ENCODE data around the gene IGF2R. TPM values are rescaled to one million over a fixed set of nuclear protein-coding genes. Genes with fewer than 3 reads are reported as not detected.

The IGF2R gene
- total and polyA plus RNA-seq, 8 donors: 2.0 to 70.5 (median 31.5) TPM

GRCh38 chr6:160048471-160048870 lies 79.6 kb downstream of the IGF2R start:
- H3K27ac ChIP-seq: no peak overlapping the region
- TF ChIP-seq EP300 (IDR thresholded peaks at IDR 0.05) (no peak), POLR2A (IDR thresholded peaks at IDR 0.05) (no peak), CTCF (IDR thresholded peaks at IDR 0.05) (no peak), POLR2AphosphoS5 (IDR thresholded peaks at IDR 0.05) (no peak)
- WGBS, 5 donors: 88 to 92% (median 90%) methylated on average over 6 of the region's 6 CpGs
- DNase-seq: no peak
- peaks cover 75 to 100% (median 100%) of the 10 kb centered on the region in 4 donors for H3K36me3 ChIP-seq
- no peaks in the 10 kb centered on the region for H3K27me3 ChIP-seq
- no peaks in the 10 kb centered on the region for H3K9me3 ChIP-seq
- no peaks in the 10 kb centered on the region for H3K4me1 ChIP-seq
- no peak overlapping the region for H3K4me3 ChIP-seq
- intact Hi-C loops (cut with DNase I; ENCODE audit: low total_unique reads): no loop called here

GRCh38 chr6:160049346-160049745 lies 80.5 kb downstream of the IGF2R start:
- peaks cover 76 to 100% (median 100%) of the 10 kb centered on the region in 4 donors for H3K36me3 ChIP-seq
- DNase-seq: no peak
- WGBS, 5 donors: 92 to 97% (median 96%) methylated on average over 9 of the region's 9 CpGs
- H3K27ac ChIP-seq: no peak overlapping the region
- intact Hi-C loops (cut with DNase I; ENCODE audit: low total_unique reads): no loop called here
- H3K27me3 ChIP-seq: no peaks in the 10 kb centered on the region
- no peaks in the 10 kb centered on the region for H3K9me3 ChIP-seq
- no peaks in the 10 kb centered on the region for H3K4me1 ChIP-seq
- no peak overlapping the region for H3K4me3 ChIP-seq
- TF ChIP-seq POLR2A (IDR thresholded peaks at IDR 0.05): no peak
- no peak for TF ChIP-seq EP300 (IDR thresholded peaks at IDR 0.05)
- TF ChIP-seq CTCF (IDR thresholded peaks at IDR 0.05): no peak

- H3K4me1 ChIP-seq: no peaks in the 10 kb centered on the region
- WGBS, 5 donors: 92 to 97% (median 94%) methylated on average over 7 of the region's 7 CpGs
- DNase-seq: no peak
- no peak overlapping the region for H3K4me3 ChIP-seq
- H3K27me3 ChIP-seq: no peaks in the 10 kb centered on the region
- peaks cover 78 to 100% (median 100%) of the 10 kb centered on the region in 4 donors for H3K36me3 ChIP-seq
- TF ChIP-seq POLR2AphosphoS5 (IDR thresholded peaks at IDR 0.05) (no peak), POLR2A (IDR thresholded peaks at IDR 0.05) (no peak), CTCF (IDR thresholded peaks at IDR 0.05) (no peak), EP300 (IDR thresholded peaks at IDR 0.05) (no peak)
- intact Hi-C loops (cut with DNase I; ENCODE audit: low total_unique reads): no loop called here
- no peaks in the 10 kb centered on the region for H3K9me3 ChIP-seq
- H3K27ac ChIP-seq: no peak overlapping the region
Measured at GRCh38 chr6:160050022-160050421, 81.1 kb downstream of the IGF2R start.

GRCh38 chr6:160051390-160051789 lies 82.5 kb downstream of the IGF2R start:
- H3K27ac ChIP-seq: no peak overlapping the region
- H3K9me3 ChIP-seq: no peaks in the 10 kb centered on the region
- intact Hi-C loops (cut with DNase I; ENCODE audit: low total_unique reads): no loop called here
- 70 to 88% (median 79%) methylated on average over 2 of the region's 2 CpGs for WGBS, 5 donors
- DNase-seq: no peak
- no peaks in the 10 kb centered on the region for H3K27me3 ChIP-seq
- H3K4me3 ChIP-seq: no peak overlapping the region
- no peak for TF ChIP-seq CTCF (IDR thresholded peaks at IDR 0.05)
- TF ChIP-seq POLR2A (IDR thresholded peaks at IDR 0.05): no peak
- TF ChIP-seq EP300 (IDR thresholded peaks at IDR 0.05): no peak
- H3K4me1 ChIP-seq: no peaks in the 10 kb centered on the region
- H3K36me3 ChIP-seq: peaks cover 81 to 100% (median 100%) of the 10 kb centered on the region in 4 donors

Data from stomach (tissue), 9 donors.